Activated CD4-positive, alpha-beta memory T cell treated with anti-CD3 and anti-CD28 coated beads, Interleukin-2, amount 10 ng/mL, durations not matched to agents 7 days and 5 days (primary cell): ENCODE measurements around the gene CAMTA1. TPM values are rescaled to one million over a fixed set of nuclear protein-coding genes. Genes with fewer than 3 reads are reported as not detected.

ENCODE experiments used
- CTCF ChIA-PET: fragments of 350-600 bp; sonication (Branson Sonifier 250); formaldehyde crosslinking; loops from one replicate; lab custom pipeline; 2021; ENCODE audit warnings: antibody characterized with exemption, inconsistent platforms; lab: Charles Lee
- POLR2A ChIA-PET: fragments of 350-600 bp; sonication (Branson Sonifier 250); formaldehyde crosslinking; loops from one replicate; lab custom pipeline; 2021; ENCODE audit warnings: antibody characterized with exemption; lab: Charles Lee
- DNase-seq: peaks from one replicate; pipeline ENCODE4 v3.0.0-alpha.2; 2020
- H3K27ac Mint-ChIP-seq: one replicate; pipeline ENCODE4 v1.8.0; 2021; ENCODE audit warnings: mild to moderate bottlenecking, mixed read lengths
- H3K27me3 Mint-ChIP-seq: one replicate; pipeline ENCODE4 v1.8.0; 2021; ENCODE audit warnings: mixed read lengths
- H3K36me3 Mint-ChIP-seq: one replicate; pipeline ENCODE4 v1.8.0; 2021; ENCODE audit warnings: low read depth, mixed read lengths
- H3K4me1 Mint-ChIP-seq: one replicate; pipeline ENCODE4 v1.8.0; 2021; ENCODE audit warnings: mixed read lengths
- H3K4me3 Mint-ChIP-seq: one replicate; pipeline ENCODE4 v1.8.0; 2021; ENCODE audit warnings: mild to moderate bottlenecking, mixed read lengths
- H3K9me3 Mint-ChIP-seq: one replicate; pipeline ENCODE4 v1.8.0; 2021; ENCODE audit warnings: mixed read lengths
- total RNA-seq, 2 experiments: library from RNA; stranded (reverse); gene quantifications; one replicate each; pipeline ENCODE4 v1.2.3, GENCODE V29; 2021

Gene CAMTA1
- total RNA-seq, 2 experiments from 2014 or later: 43.0 to 47.3 TPM

- Mint-ChIP-seq H3K36me3 (no peaks in the 10 kb centered on the region), H3K4me1 (no peaks in the 10 kb centered on the region), H3K27ac (no peak overlapping the region), H3K4me3 (no peak overlapping the region), H3K9me3 (no peaks in the 10 kb centered on the region), H3K27me3 (no peaks in the 10 kb centered on the region)
- CTCF ChIA-PET: interaction anchor here (1.1 kb wide), 1 partner anchor 8 kb away, joined by 3 read pairs; no protein-coding TSS in a partner anchor
- POLR2A ChIA-PET: no interaction called here
- no peak for DNase-seq
These were observed 113.8 kb downstream of the CAMTA1 start for GRCh38 chr1:6898974-6899539.

DNA sequence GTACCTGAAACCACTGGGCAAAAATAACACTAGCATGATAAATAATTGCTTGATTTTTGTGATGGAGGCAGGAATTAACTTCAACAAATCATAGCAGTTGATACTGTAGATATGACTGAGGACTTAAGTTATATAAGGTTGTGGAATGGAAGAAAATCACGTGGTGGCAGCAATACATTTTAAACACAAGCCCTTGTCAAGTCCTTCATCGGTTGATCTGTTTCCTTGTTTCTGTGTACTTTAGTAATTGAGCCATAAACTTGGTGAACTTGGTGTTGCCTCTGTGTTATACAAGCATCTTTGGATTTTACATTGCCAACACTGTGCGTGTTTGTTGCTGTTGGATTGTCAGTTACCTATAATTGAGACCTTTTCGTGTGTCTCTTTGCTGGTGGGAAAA lies 114.4 kb downstream of the CAMTA1 start:
- no peak for DNase-seq
- ChIA-PET POLR2A (no interaction called here), CTCF (interaction anchor here (1.1 kb wide), 1 partner anchor 9 kb away, joined by 3 read pairs; no protein-coding TSS in a partner anchor)
- no peak overlapping the region for H3K27ac Mint-ChIP-seq
- H3K36me3 Mint-ChIP-seq: no peaks in the 10 kb centered on the region
- no peaks in the 10 kb centered on the region for H3K4me1 Mint-ChIP-seq
- no peak overlapping the region for H3K4me3 Mint-ChIP-seq
- no peaks in the 10 kb centered on the region for H3K9me3 Mint-ChIP-seq
- no peaks in the 10 kb centered on the region for H3K27me3 Mint-ChIP-seq

GRCh38 chr1:6902153-6902552 lies 116.9 kb downstream of the CAMTA1 start:
- H3K4me3 Mint-ChIP-seq: no peak overlapping the region
- H3K9me3 Mint-ChIP-seq: no peaks in the 10 kb centered on the region
- H3K4me1 Mint-ChIP-seq: no peaks in the 10 kb centered on the region
- ChIA-PET POLR2A (no interaction called here), CTCF (no interaction called here)
- no peak for DNase-seq
- peaks cover 4% of the 10 kb centered on the region for H3K27me3 Mint-ChIP-seq
- no peaks in the 10 kb centered on the region for H3K36me3 Mint-ChIP-seq
- H3K27ac Mint-ChIP-seq: no peak overlapping the region

GRCh38 chr1:6904476-6905170 lies 119.4 kb downstream of the CAMTA1 start:
- no peak for DNase-seq
- ChIA-PET POLR2A (no interaction called here), CTCF (no interaction called here)
- Mint-ChIP-seq H3K27me3 (peaks cover 11% of the 10 kb centered on the region), H3K27ac (no peak overlapping the region), H3K4me3 (no peak overlapping the region), H3K36me3 (no peaks in the 10 kb centered on the region), H3K4me1 (no peaks in the 10 kb centered on the region), H3K9me3 (no peaks in the 10 kb centered on the region)

DNA sequence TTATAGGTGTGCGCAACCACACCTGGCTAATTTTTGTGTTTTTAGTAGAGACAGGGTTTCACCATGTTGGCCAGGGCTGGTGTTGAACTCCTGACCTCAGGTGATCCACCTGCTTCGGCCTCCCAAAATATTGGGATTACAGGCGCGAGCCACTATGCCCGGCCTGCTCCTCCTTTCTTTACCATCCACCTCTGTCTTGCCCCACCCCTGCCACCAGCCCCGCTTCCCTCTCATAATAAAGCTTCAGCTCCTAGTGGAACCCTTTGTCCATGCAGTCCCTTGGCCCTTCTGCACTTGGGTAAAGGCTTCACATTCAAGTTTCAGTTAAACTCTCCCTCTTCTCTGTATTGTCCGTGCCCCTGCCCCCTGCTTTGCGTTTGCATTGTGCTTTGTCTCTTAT lies 120.1 kb downstream of the CAMTA1 start:
- CTCF ChIA-PET: no interaction called here
- Mint-ChIP-seq H3K9me3 (no peaks in the 10 kb centered on the region), H3K4me1 (no peaks in the 10 kb centered on the region), H3K27me3 (peaks cover 11% of the 10 kb centered on the region), H3K4me3 (no peak overlapping the region), H3K36me3 (no peaks in the 10 kb centered on the region), H3K27ac (no peak overlapping the region)
- DNase-seq: no peak
- POLR2A ChIA-PET: no interaction called here

- Mint-ChIP-seq H3K4me1 (no peaks in the 10 kb centered on the region), H3K36me3 (no peaks in the 10 kb centered on the region), H3K27me3 (peaks cover 11% of the 10 kb centered on the region), H3K27ac (no peak overlapping the region), H3K9me3 (no peaks in the 10 kb centered on the region), H3K4me3 (no peak overlapping the region)
- DNase-seq: no peak
- ChIA-PET POLR2A (no interaction called here), CTCF (no interaction called here)
These were observed 120.5 kb downstream of the CAMTA1 start for GRCh38 chr1:6905790-6906189.

- no peak for DNase-seq
- no peak overlapping the region for H3K27ac Mint-ChIP-seq
- CTCF ChIA-PET: no interaction called here
- peaks cover 11% of the 10 kb centered on the region for H3K27me3 Mint-ChIP-seq
- H3K36me3 Mint-ChIP-seq: no peaks in the 10 kb centered on the region
- no peaks in the 10 kb centered on the region for H3K4me1 Mint-ChIP-seq
- no peaks in the 10 kb centered on the region for H3K9me3 Mint-ChIP-seq
- H3K4me3 Mint-ChIP-seq: no peak overlapping the region
- POLR2A ChIA-PET: no interaction called here
These were observed 121.5 kb downstream of the CAMTA1 start for GRCh38 chr1:6906783-6907182.

- H3K4me3 Mint-ChIP-seq: no peak overlapping the region
- H3K9me3 Mint-ChIP-seq: no peaks in the 10 kb centered on the region
- H3K36me3 Mint-ChIP-seq: no peaks in the 10 kb centered on the region
- no peak for DNase-seq
- H3K4me1 Mint-ChIP-seq: no peaks in the 10 kb centered on the region
- no peak overlapping the region for H3K27ac Mint-ChIP-seq
- ChIA-PET CTCF (no interaction called here), POLR2A (no interaction called here)
- H3K27me3 Mint-ChIP-seq: peaks cover 11% of the 10 kb centered on the region
These were observed 121.9 kb downstream of the CAMTA1 start for GRCh38 chr1:6907201-6907600.

DNA sequence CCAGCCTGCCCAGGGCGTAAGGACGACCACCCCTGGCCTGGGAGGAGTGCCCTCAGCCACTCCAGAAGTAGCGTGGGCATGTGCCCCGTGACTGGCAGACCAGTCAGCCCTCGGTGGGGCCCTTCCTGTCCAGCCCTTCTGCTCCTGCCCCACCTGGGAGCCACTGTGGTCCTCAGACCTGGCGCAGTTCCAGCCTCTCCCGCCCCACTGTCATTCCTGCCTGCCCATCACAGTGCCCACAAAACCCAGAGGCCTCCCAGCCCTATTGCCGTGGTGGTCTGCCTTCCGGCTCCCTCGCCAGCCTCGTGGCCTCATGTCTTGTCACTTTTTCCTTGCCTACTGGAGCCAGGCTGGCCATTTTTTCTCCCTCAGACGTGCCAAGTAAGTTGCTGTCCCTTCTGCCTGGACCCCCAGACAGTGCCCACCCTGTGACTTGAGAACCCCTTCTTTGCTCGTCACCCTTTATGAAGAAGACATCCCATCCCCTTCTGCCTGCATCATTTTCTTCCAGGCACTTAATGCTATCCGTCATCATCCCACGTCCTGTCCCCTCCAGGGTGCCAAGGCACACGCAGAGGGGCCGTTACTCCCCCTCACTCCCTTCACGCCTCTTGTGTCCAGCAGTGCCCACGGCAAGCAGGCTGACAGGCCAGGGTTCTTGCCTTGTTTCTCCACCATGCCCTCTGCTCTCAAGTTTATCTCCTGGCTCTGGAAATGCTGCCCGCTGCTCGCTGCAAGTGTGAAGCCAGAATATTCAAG lies 122.6 kb downstream of the CAMTA1 start:
- no peaks in the 10 kb centered on the region for H3K4me1 Mint-ChIP-seq
- H3K9me3 Mint-ChIP-seq: no peaks in the 10 kb centered on the region
- CTCF ChIA-PET: no interaction called here
- no peak for DNase-seq
- H3K27me3 Mint-ChIP-seq: peaks cover 11% of the 10 kb centered on the region
- no peak overlapping the region for H3K4me3 Mint-ChIP-seq
- POLR2A ChIA-PET: no interaction called here
- H3K36me3 Mint-ChIP-seq: no peaks in the 10 kb centered on the region
- H3K27ac Mint-ChIP-seq: no peak overlapping the region

- no peaks in the 10 kb centered on the region for H3K4me1 Mint-ChIP-seq
- peaks cover 15% of the 10 kb centered on the region for H3K27me3 Mint-ChIP-seq
- no peak overlapping the region for H3K27ac Mint-ChIP-seq
- CTCF ChIA-PET: interaction anchor here (1.3 kb wide), 1 partner anchor 162 kb away, joined by 3 read pairs; no protein-coding TSS in a partner anchor
- H3K4me3 Mint-ChIP-seq: no peak overlapping the region
- POLR2A ChIA-PET: interaction anchor here (0.6 kb wide), 1 partner anchor 933 kb away, joined by 3 read pairs; no protein-coding TSS in a partner anchor
- no peaks in the 10 kb centered on the region for H3K36me3 Mint-ChIP-seq
- no peak for DNase-seq
- H3K9me3 Mint-ChIP-seq: no peaks in the 10 kb centered on the region
These were observed 124.1 kb downstream of the CAMTA1 start for GRCh38 chr1:6909401-6909800.

GRCh38 chr1:6909857-6910256 lies 124.6 kb downstream of the CAMTA1 start:
- H3K4me1 Mint-ChIP-seq: no peaks in the 10 kb centered on the region
- no peak overlapping the region for H3K4me3 Mint-ChIP-seq
- ChIA-PET POLR2A (interaction anchor here (0.6 kb wide), 1 partner anchor 933 kb away, joined by 3 read pairs; no protein-coding TSS in a partner anchor), CTCF (interaction anchor here (1.3 kb wide), 1 partner anchor 161 kb away, joined by 3 read pairs; no protein-coding TSS in a partner anchor)
- H3K27me3 Mint-ChIP-seq: peaks cover 15% of the 10 kb centered on the region
- no peak overlapping the region for H3K27ac Mint-ChIP-seq
- DNase-seq: no peak
- no peaks in the 10 kb centered on the region for H3K36me3 Mint-ChIP-seq
- no peaks in the 10 kb centered on the region for H3K9me3 Mint-ChIP-seq

DNA sequence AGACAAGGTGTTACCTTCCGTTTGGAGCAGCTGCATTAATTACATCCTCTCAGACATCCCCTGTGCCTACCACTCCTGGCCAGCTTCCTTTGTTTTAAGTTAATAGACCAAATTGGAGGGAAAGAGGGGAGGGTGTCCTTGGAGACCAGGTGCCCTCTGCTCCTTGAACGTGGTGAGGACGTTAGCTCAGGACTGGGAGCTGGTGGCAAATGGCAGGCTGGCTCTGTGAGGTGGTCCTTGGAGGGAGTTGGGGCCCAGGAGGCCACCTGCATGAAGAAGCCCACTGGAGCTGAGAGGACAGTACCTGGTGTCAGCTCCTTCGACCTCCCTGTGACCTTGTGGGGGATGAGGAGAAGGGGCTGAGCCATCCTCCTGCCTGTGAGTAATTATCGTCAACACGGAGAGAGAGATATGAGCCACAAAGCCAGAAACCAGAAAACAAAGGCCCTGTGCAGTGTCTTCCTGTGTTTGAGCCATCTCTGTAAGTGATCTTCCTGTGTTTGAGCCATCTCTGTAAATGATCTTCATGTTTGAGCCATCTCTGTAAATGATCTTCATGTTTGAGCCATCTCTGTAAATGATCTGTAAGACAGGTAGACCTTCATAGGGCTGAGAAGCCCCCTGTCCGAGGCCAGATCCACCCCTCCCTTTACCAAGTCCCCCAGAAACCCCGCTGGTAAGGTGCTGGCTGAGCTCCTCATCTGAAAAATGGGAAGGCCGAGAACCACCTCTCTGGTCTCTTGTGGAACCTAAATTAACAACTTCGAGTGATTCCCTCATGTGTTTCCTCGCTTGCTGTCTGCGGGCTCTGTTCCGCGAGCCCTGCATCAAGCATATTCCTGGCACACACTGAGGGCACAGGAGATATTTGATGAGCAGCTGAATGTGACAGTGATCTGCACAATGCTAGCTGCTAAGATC lies 126.0 kb downstream of the CAMTA1 start:
- CTCF ChIA-PET: no interaction called here
- POLR2A ChIA-PET: no interaction called here
- H3K27ac Mint-ChIP-seq: no peak overlapping the region
- no peak for DNase-seq
- peaks cover 14% of the 10 kb centered on the region for H3K27me3 Mint-ChIP-seq
- no peak overlapping the region for H3K4me3 Mint-ChIP-seq
- no peaks in the 10 kb centered on the region for H3K4me1 Mint-ChIP-seq
- no peaks in the 10 kb centered on the region for H3K36me3 Mint-ChIP-seq
- H3K9me3 Mint-ChIP-seq: no peaks in the 10 kb centered on the region
